ENCODE data around the gene CDAN1.

CDAN1 gene

DNA sequence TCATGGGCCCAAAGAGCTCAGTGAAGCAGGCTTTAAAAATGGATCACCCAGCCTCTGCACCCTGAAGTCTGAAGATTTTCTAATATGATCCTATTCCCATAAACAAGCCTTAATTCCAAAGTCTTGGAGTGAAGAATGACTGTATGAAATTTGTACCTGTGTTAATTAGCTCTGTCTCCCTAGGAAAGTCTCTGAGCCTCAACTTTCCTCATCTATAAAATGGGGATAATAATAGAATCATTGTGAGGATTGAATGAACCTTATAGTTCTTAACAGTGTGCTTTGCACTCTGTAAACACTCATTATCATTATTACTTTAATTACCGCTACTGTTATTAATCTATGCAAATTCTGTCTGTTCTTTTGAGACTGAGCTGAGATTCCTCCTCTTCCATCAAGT lies 61.9 kb downstream of the CDAN1 start:
- no peak for FAIRE-seq
- no peak for DNase-seq (ENCODE audit: insufficient read length, low spot score)

DNA sequence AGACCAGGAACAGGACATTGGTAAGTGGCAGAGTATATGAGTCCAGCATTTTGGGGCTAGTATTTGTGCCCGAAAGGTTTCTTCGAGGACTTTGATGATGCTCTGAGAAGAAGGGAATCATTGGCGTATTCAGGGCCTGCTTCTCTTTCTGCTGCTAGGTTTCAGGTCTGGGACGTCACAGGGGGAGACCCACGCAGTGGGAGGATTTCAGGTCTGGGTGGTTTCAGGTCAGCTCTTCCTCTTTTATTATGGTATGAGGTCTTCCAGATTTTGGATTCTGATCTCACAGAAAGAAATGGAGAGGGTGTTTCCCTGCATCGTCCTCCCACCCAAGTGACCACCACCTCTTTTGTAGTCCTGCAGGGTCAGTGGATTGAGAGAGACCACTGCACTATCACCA lies 62.5 kb downstream of the CDAN1 start:
- FAIRE-seq = no peak
- DNase-seq (ENCODE audit: insufficient read length, low spot score) = no peak

Data from HTR-8/SVneo (cell line).